Fibroblast of mammary gland (primary cell): ENCODE data around the gene CCHCR1.

Experiments used
- DNase-seq: peaks from one replicate; pipeline ENCODE4 v3.0.0-alpha.2; 2010; ENCODE audit warnings: low read depth
- H3K4me3 ChIP-seq: 2 replicates; pipeline ENCODE4 v1.5.1; 2011; ENCODE audit warnings: low read depth, mild to moderate bottlenecking, low read length, moderate library complexity; ENCODE audit not compliant: control insufficient read depth
- TF ChIP-seq, protein P1 (sequence below): conservative IDR thresholded peaks from 2 replicates; pipeline ENCODE4 v1.5.1; 2011; ENCODE audit warnings: low read depth, low read length, inconsistent platforms; ENCODE audit not compliant: control insufficient read depth, insufficient read depth

The CCHCR1 gene

DNA sequence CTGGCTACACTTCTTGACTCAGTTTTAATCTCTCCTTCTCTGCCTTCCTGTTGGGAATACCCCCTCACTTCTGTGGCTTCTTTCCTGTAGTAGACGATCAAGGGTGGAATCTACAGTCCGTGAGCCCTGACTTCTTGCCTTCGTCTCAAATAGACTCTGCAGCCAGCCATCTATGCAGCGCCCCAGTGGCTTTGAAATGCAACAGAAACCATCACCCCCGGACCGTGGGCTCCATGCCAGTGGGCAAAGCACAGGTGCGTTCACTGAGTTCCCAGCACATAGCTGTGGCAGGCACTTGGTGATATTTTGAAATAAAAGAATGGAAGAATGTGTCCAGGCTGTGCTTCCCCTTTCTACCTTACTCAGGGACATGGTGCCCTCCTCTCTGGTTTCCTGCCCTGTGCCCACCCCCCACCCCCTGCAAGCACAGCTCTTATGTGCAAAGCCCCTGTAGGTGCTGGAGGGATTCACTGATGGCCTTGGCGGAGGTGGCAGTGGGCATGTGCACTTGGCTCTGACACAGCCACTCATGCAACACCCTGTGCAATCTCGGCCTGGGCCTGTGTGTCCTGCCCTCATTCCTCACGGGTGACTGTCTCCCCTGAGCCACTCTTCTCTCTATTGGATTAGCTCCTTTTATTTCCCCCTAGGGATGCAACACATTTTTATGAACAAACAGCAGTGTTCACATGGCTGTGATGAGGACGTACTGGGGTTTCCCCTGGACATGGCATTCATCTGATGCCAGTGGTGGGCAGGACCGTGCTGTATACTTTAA, 31.8 kb downstream of the CCHCR1 start:
- peak; percentile 58 for DNase-seq
- TF ChIP-seq, protein P1, sequence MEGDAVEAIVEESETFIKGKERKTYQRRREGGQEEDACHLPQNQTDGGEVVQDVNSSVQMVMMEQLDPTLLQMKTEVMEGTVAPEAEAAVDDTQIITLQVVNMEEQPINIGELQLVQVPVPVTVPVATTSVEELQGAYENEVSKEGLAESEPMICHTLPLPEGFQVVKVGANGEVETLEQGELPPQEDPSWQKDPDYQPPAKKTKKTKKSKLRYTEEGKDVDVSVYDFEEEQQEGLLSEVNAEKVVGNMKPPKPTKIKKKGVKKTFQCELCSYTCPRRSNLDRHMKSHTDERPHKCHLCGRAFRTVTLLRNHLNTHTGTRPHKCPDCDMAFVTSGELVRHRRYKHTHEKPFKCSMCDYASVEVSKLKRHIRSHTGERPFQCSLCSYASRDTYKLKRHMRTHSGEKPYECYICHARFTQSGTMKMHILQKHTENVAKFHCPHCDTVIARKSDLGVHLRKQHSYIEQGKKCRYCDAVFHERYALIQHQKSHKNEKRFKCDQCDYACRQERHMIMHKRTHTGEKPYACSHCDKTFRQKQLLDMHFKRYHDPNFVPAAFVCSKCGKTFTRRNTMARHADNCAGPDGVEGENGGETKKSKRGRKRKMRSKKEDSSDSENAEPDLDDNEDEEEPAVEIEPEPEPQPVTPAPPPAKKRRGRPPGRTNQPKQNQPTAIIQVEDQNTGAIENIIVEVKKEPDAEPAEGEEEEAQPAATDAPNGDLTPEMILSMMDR = no peak
- H3K4me3 ChIP-seq = no peak overlapping the region

DNA sequence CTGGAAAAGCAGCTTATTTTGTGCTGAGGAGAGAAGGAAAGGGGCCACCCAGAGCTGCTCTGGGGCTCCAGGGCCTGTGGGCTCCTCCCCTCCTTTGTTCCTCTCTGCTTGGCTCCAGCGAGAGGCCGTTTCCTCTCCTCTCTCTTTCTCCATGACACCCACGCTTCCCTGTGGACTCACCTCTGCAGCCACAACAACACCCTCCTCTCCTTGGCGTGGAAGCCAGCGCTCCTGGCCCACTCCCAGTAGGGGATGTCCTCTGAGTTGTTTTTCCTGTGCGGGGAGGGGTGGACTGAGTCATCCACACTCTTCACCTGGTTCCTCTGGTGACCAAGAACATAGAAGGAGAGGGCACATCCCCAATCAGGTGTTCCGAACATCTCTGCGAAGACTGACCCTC, 32.4 kb downstream of the CCHCR1 start:
- TF ChIP-seq, protein P1 = no peak
- H3K4me3 ChIP-seq = no peak overlapping the region

GRCh38 chr6:31122791-31123706, 34.6 kb downstream of the CCHCR1 start:
- DNase-seq = peak; percentile 53
- TF ChIP-seq, protein P1 = no peak
- H3K4me3 ChIP-seq = no peak overlapping the region

More for the DNA sequence above, 32.4 kb downstream of the CCHCR1 start:
- DNase-seq = peak; percentile 57

GRCh38 chr6:31121131-31121790, 36.3 kb downstream of the CCHCR1 start:
- no peak for DNase-seq
- H3K4me3 ChIP-seq = no peak overlapping the region
- TF ChIP-seq, protein P1 = no peak

GRCh38 chr6:31120151-31120915, 37.3 kb downstream of the CCHCR1 start, which contains the start of gene CDSN:
Gene CDSN, minus strand, starts transcription at chr6:31120446. Its CDS starts 27 bp downstream, at chr6:31120419.
- TF ChIP-seq, protein P1 = no peak
- H3K4me3 ChIP-seq = no peak within 1 kb of the TSS
- no peak for DNase-seq

DNA sequence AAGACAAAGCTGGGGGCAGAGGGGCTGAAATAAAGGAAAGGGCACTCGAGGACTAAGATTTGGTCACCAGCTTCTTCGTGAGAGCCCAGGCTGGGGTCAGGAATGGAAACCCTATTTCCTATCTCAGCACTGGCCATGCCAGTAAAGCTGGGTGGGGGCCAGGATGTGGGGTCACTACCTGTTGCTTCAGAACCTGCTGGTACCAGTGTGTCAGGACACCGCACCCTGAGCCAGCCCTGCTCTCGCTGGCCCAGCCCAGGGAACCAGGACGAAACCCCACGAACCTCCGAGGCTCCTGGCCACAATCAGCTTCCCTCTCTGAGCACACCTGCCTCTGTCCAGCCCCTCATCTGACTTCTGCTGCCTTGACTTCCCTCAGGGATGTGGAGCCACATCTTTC, 39.4 kb downstream of the CCHCR1 start:
- DNase-seq = no peak
- TF ChIP-seq, protein P1 = no peak
- no peak overlapping the region for H3K4me3 ChIP-seq
